A549 (cell line): ENCODE results near the gene TXN2. TPM values are rescaled to one million over a fixed set of nuclear protein-coding genes. Genes with fewer than 3 reads are reported as not detected.
A peak's percentile ranks its signal among the peaks of the same experiment; 100 is the strongest.

ENCODE experiments used
- ATAC-seq, 2 experiments: fragments of 200-7000 bp in 1 of 2; fragments of >200 bp in 1 of 2; cut with Nextera tagmentation in 1 of 2; cut with Tn5 transposase in 1 of 2; 3 replicates each; pipeline versions ENCODE4 v1.8.0 to v1.9.1; 2018 to 2020; ENCODE audit warnings: mild to moderate bottlenecking in 1 of 2, moderate library complexity in 1 of 2
- CTCF ChIA-PET: fragments of 300-600 bp; sonication (Branson Sonifier 250); formaldehyde crosslinking; extraction: SDS; loops from one replicate; lab custom pipeline; 2021; ENCODE audit warnings: antibody characterized with exemption, inconsistent platforms; lab: Yijun Ruan, JAX
- POLR2A ChIA-PET: fragments of 350-600 bp; formaldehyde crosslinking; extraction: SDS; loops from one replicate; lab custom pipeline; 2021; ENCODE audit warnings: antibody characterized with exemption, inconsistent platforms; lab: Yijun Ruan, JAX
- DNase-seq, 2 experiments: peaks; one replicate each; pipeline versions ENCODE4 v3.0.0 to v3.0.0-alpha.2; 2011 to 2016; ENCODE audit warnings: low read depth in 1 of 2, low spot score in 1 of 2
- FAIRE-seq: peaks from 2 replicates; lab custom pipeline; 2011; peaks lifted over from hg19 to GRCh38; lab: Jason Lieb, UNC
- H3K27ac ChIP-seq, 2 experiments: fragments of >200 bp; sonication (Bioruptor Twin); formaldehyde crosslinking; 3 replicates each; pipeline ENCODE4 v1.5.1; 2016 to 2017
- H3K4me1 ChIP-seq: fragments of >200 bp; sonication (Bioruptor Twin); formaldehyde crosslinking; 3 replicates; pipeline ENCODE4 v1.6.1; 2016
- H3K4me2 ChIP-seq: fragments of >200 bp; sonication (Bioruptor Twin); formaldehyde crosslinking; 3 replicates; pipeline ENCODE4 v1.6.1; 2016
- H3K4me3 ChIP-seq: fragments of >200 bp; sonication (Bioruptor Twin); formaldehyde crosslinking; 3 replicates; pipeline ENCODE4 v1.5.1; 2016
- H3K9me3 ChIP-seq: fragments of >200 bp; sonication (Bioruptor Twin); formaldehyde crosslinking; 3 replicates; pipeline ENCODE4 v1.6.1; 2016
- CBX2 ChIP-seq: fragments of 200-600 bp; sonication (generic); IDR thresholded peaks from 2 replicates; pipeline ENCODE4 v1.6.1; 2016; ENCODE audit warnings: low read depth, mild to moderate bottlenecking, borderline replicate concordance
- CEBPB ChIP-seq, 2 experiments: fragments of >200 bp in 1 of 2; sonication (Bioruptor Twin) in 1 of 2; formaldehyde crosslinking in 1 of 2; IDR thresholded peaks; 2 replicates each; pipeline ENCODE4 v1.6.1; 2012 to 2016
- CHD4 ChIP-seq: fragments of 200-600 bp; sonication (generic); IDR thresholded peaks from 2 replicates; pipeline ENCODE4 v1.6.1; 2016; ENCODE audit warnings: antibody characterized with exemption, mild to moderate bottlenecking, borderline replicate concordance
- EHF ChIP-seq: fragments of 250-450 bp; sonication (Bioruptor Pico); IDR thresholded peaks from 2 replicates; pipeline ENCODE4 v1.5.0; 2020; ENCODE audit warnings: mild to moderate bottlenecking
- EHMT2 ChIP-seq: fragments of 200-600 bp; sonication (generic); IDR thresholded peaks from 2 replicates; pipeline ENCODE4 v1.6.1; 2016; ENCODE audit warnings: antibody characterized with exemption, low read depth, mild to moderate bottlenecking, moderate library complexity
- FOSB ChIP-seq: fragments of 250-450 bp; sonication (Bioruptor Pico); IDR thresholded peaks from 2 replicates; pipeline ENCODE4 v1.5.0; 2020; ENCODE audit warnings: mild to moderate bottlenecking, moderate library complexity
- HEYL ChIP-seq: fragments of 250-450 bp; sonication (Bioruptor Pico); IDR thresholded peaks from 2 replicates; pipeline ENCODE4 v1.8.0; 2021; ENCODE audit warnings: mild to moderate bottlenecking, moderate library complexity
- HOXA7 ChIP-seq: fragments of 250-450 bp; sonication (Bioruptor Pico); IDR thresholded peaks from 2 replicates; pipeline ENCODE4 v1.5.0; 2020; ENCODE audit warnings: mild to moderate bottlenecking, moderate library complexity
- HOXB13 ChIP-seq: fragments of 250-450 bp; sonication (Bioruptor Pico); IDR thresholded peaks from 2 replicates; pipeline ENCODE4 v1.5.0; 2020; ENCODE audit warnings: low read depth, mild to moderate bottlenecking, moderate library complexity
- KDM5A ChIP-seq: fragments of 200-600 bp; sonication (generic); IDR thresholded peaks from 2 replicates; pipeline ENCODE4 v1.6.1; 2016; ENCODE audit warnings: antibody characterized with exemption, mild to moderate bottlenecking
- MAZ ChIP-seq: fragments of 150-350 bp; IDR thresholded peaks from 2 replicates; pipeline ENCODE4 v1.6.1; 2014; ENCODE audit warnings: antibody characterized with exemption, low read depth, low read length, borderline replicate concordance
- MYC ChIP-seq: IDR thresholded peaks from 2 replicates; pipeline ENCODE4 v1.6.1; 2012; ENCODE audit warnings: mild to moderate bottlenecking, inconsistent platforms, low read length, improper control_type of control experiment, borderline replicate concordance
- NFE2L2 ChIP-seq: fragments of 150-350 bp; conservative IDR thresholded peaks from 2 replicates; pipeline ENCODE4 v1.6.1; 2014; ENCODE audit warnings: low read length
- POLR2AphosphoS2 ChIP-seq: conservative IDR thresholded peaks from 2 replicates; pipeline ENCODE4 v1.6.1; 2012; ENCODE audit warnings: low read length, improper control_type of control experiment, inconsistent platforms
- RAD21 ChIP-seq, 2 experiments: fragments of >200 bp in 1 of 2; sonication (Bioruptor Twin) in 1 of 2; formaldehyde crosslinking in 1 of 2; IDR thresholded peaks in 1 of 2; conservative IDR thresholded peaks in 1 of 2; 2 replicates in 1 of 2; 3 replicates in 1 of 2; pipeline ENCODE4 v1.6.1; 2012 to 2018; ENCODE audit warnings: inconsistent platforms in 1 of 2
- RCOR1 ChIP-seq: fragments of 150-350 bp; IDR thresholded peaks from 2 replicates; pipeline ENCODE4 v1.6.1; 2014; ENCODE audit warnings: antibody characterized with exemption, low read length, low read depth
- RFX5 ChIP-seq: fragments of 450-650 bp; IDR thresholded peaks from 2 replicates; pipeline ENCODE4 v1.7.1; 2014; ENCODE audit warnings: antibody characterized with exemption, mild to moderate bottlenecking, moderate library complexity
- RNF2 ChIP-seq: fragments of 200-600 bp; sonication (generic); IDR thresholded peaks from 2 replicates; pipeline ENCODE4 v1.6.1; 2016; ENCODE audit warnings: low read depth, mild to moderate bottlenecking, antibody characterized with exemption, moderate library complexity, borderline replicate concordance
- SMC3 ChIP-seq: fragments of >200 bp; sonication (Bioruptor Twin); formaldehyde crosslinking; IDR thresholded peaks from 3 replicates; pipeline ENCODE4 v1.6.1; 2018; ENCODE audit warnings: inconsistent platforms
- SREBF2 ChIP-seq: fragments of 450-650 bp; IDR thresholded peaks from 2 replicates; pipeline ENCODE4 v1.6.1; 2014; ENCODE audit warnings: mild to moderate bottlenecking, moderate library complexity
- TP53 ChIP-seq: fragments of 250-450 bp; sonication (Bioruptor Pico); IDR thresholded peaks from 2 replicates; pipeline ENCODE4 v1.5.0; 2021; ENCODE audit warnings: mild to moderate bottlenecking, moderate library complexity
- ZNF302 ChIP-seq: fragments of 250-450 bp; sonication (Bioruptor Pico); IDR thresholded peaks from 2 replicates; pipeline ENCODE4 v1.9.0; 2021; ENCODE audit warnings: inconsistent platforms, mild to moderate bottlenecking, moderate library complexity
- WGBS: methylation state at CpG from one replicate; pipeline ENCODE4 v1.1.6; 2017; ENCODE audit errors: missing lambda C conversion rate; 5-methylcytosine and 5-hydroxymethylcytosine counted together
- polyA plus RNA-seq, 4 experiments: library from polyadenylated mRNA; depleted of rRNA in 3 of 4; stranded (reverse); fragments of >200 nt; fragmentation: RNase III in 1 of 4; extraction: RNeasy Plus Mini Kit Qiagen cat#74134 plus additional on column Dnase treatment in 1 of 4; gene quantifications; 2 replicates in 3 of 4; 3 replicates in 1 of 4; pipeline ENCODE4 v1.2.3, GENCODE V29; 2011 to 2017
- TF ChIP-seq, protein P1 (sequence below): IDR thresholded peaks from 2 replicates; pipeline ENCODE4 v1.6.1; 2012
- TF ChIP-seq, protein P2 (sequence below): fragments of >200 bp; sonication (Bioruptor Twin); formaldehyde crosslinking; IDR thresholded peaks from 3 replicates; pipeline ENCODE4 v1.5.1; 2016
- TF ChIP-seq, protein P3 (sequence below): IDR thresholded peaks from 2 replicates; pipeline ENCODE4 v1.6.1; 2012; ENCODE audit warnings: low read depth, borderline replicate concordance

The TXN2 gene
- polyA plus RNA-seq, 2 of the 4 experiments (the other 2 are of a cell fraction): 82.2 to 89.6 TPM

DNA sequence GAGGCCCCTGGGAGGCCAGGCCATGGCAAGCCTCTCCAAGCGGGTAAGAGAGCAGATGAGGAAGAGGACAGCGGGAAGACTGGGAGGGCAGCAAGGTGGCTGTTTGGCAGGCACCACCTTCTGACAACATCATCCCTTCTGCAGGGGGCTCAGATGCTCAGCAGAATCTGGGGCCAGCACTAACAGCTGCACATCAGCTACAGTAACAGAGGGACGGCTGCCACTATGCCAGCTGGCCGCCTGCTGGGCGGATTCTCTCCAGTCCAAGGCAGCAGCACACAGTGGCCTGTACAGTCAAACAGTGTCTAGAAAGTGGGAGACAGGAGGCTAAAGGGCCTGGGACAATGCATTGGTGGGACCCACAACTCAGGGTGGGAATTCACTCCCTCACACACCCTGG lies 10.7 kb upstream of the TXN2 start:
- H3K27ac ChIP-seq: no peak overlapping the region
- POLR2A ChIA-PET: interaction anchor here (0.6 to 1.5 kb wide), 2 partner anchors 10 to 33 kb away, joined by 5 to 11 read pairs; partner anchors contain the start of gene TXN2
- H3K4me3 ChIP-seq: no peak overlapping the region
- no peak overlapping the region for H3K4me2 ChIP-seq
- H3K9me3 ChIP-seq: peaks cover 4% of the 10 kb centered on the region
- no peak for ATAC-seq
- CTCF ChIA-PET: no interaction called here
- TF ChIP-seq EHMT2 (no peak), EHF (CRISPR knock-in tag) (no peak), ZNF302 (no peak), POLR2AphosphoS2 (no peak), HEYL (CRISPR knock-in tag) (no peak), NFE2L2 (no peak), FOSB (CRISPR knock-in tag) (no peak), RFX5 (no peak)
- TF ChIP-seq, protein P1, sequence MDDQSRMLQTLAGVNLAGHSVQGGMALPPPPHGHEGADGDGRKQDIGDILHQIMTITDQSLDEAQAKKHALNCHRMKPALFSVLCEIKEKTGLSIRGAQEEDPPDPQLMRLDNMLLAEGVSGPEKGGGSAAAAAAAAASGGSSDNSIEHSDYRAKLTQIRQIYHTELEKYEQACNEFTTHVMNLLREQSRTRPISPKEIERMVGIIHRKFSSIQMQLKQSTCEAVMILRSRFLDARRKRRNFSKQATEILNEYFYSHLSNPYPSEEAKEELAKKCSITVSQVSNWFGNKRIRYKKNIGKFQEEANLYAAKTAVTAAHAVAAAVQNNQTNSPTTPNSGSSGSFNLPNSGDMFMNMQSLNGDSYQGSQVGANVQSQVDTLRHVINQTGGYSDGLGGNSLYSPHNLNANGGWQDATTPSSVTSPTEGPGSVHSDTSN: no peak
- TF ChIP-seq, all 56 proteins: peak for 0
- FAIRE-seq (no peak), DNase-seq (no peak)
- 85% methylated on average over 3 of the region's 5 CpGs for WGBS
- H3K4me1 ChIP-seq: no peaks in the 10 kb centered on the region

DNA sequence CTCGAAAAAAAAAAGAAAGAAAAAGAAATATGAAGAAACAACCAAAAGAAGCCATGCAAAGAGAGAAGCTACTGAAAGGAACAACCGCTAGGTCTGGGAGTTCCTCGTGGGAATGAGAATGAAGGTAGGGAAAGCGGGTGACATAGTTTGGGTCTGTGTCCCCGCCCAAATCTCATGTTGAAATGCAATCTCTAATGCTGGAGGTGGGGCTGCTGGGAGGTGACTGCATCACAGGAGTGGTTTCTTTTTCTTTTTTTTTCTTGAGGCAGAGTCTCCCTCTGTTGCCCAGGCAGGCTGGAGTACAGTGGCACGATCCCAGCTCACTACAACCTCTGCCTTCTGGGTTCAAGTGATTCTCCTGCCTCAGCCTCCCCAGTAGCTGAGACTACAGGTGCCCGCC lies 9.7 kb upstream of the TXN2 start:
- 86% methylated on average over 7 of the region's 7 CpGs for WGBS
- CTCF ChIA-PET: interaction anchor here (0.6 to 1.0 kb wide), 2 partner anchors 15 to 263 kb away, joined by 4 read pairs; no protein-coding TSS in a partner anchor

DNA sequence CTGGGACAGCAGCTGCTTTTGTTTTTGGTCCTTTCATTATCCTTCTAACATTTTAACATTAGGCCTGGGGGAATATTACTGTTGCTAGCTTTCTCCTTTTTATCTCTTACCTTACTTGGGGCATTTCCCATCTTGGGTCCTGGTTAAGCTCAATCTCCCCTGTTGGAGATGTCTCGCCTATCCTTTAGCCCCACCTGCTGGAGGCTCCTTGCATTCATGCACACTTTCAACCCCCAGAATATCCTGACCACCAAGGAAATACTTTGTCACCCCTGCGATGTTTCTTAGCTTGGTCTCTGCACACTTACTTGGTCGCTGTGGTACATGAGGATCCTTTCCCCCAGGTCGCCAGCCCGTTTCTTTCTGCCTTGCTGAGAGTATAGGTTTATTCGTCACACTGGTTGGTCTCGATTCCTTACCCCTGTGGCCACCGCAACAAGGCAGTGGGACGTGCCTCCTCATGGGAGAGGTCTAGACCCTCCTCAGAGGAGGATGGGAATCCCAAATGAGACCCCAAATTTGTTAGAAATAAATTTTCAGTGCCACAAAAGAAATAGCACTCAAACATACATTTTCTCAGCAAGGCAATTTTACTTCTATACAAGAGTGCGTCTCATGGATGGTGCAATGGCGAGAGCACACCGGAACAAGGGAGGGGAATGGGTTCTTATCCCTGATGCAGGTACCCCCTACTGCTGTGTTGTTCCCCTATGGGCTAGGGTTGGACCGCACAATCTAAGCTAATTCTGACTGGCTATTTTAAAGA lies 5.4 kb upstream of the TXN2 start:
- ATAC-seq (no peak), DNase-seq (peak in 1 of 2 experiments; percentile 49), FAIRE-seq (no peak)
- no peaks in the 10 kb centered on the region for H3K4me1 ChIP-seq
- CTCF ChIA-PET: interaction anchor here (0.6 to 1.7 kb wide), 3 partner anchors 10 to 252 kb away, joined by 3 to 6 read pairs (median 4); no protein-coding TSS in a partner anchor
- no peak overlapping the region for H3K4me2 ChIP-seq
- WGBS: 77% methylated on average over 13 of the region's 13 CpGs
- no peak overlapping the region for H3K4me3 ChIP-seq
- H3K27ac ChIP-seq: no peak overlapping the region
- TF ChIP-seq TP53 (CRISPR knock-in tag) (no peak), SMC3 (peak; percentile 14; the same call in 1 of the 3 replicates), RAD21 (conservative IDR thresholded peaks at IDR 0.05 in 1 of 2, IDR thresholded peaks at IDR 0.05 in 1 of 2) (peak in 1 of 2 experiments; percentile 68; a peak in 3 of 5 replicates), RCOR1 (no peak)
- TF ChIP-seq, protein P2, sequence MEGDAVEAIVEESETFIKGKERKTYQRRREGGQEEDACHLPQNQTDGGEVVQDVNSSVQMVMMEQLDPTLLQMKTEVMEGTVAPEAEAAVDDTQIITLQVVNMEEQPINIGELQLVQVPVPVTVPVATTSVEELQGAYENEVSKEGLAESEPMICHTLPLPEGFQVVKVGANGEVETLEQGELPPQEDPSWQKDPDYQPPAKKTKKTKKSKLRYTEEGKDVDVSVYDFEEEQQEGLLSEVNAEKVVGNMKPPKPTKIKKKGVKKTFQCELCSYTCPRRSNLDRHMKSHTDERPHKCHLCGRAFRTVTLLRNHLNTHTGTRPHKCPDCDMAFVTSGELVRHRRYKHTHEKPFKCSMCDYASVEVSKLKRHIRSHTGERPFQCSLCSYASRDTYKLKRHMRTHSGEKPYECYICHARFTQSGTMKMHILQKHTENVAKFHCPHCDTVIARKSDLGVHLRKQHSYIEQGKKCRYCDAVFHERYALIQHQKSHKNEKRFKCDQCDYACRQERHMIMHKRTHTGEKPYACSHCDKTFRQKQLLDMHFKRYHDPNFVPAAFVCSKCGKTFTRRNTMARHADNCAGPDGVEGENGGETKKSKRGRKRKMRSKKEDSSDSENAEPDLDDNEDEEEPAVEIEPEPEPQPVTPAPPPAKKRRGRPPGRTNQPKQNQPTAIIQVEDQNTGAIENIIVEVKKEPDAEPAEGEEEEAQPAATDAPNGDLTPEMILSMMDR: 0 out of 3 replicates have a peak, but pooled peaks have one; percentile 10
- TF ChIP-seq, all 56 proteins: peak for 3
- H3K9me3 ChIP-seq: peaks cover 12% of the 10 kb centered on the region
- POLR2A ChIA-PET: no interaction called here

More for the DNA sequence above, 9.7 kb upstream of the TXN2 start:
- H3K9me3 ChIP-seq: peaks cover 12% of the 10 kb centered on the region
- ATAC-seq: no peak
- TF ChIP-seq CHD4: no peak
- no peak for TF ChIP-seq KDM5A
- no peak for TF ChIP-seq SREBF2
- no peak for TF ChIP-seq HEYL (CRISPR knock-in tag)
- no peak for TF ChIP-seq MYC
- TF ChIP-seq, protein P3, sequence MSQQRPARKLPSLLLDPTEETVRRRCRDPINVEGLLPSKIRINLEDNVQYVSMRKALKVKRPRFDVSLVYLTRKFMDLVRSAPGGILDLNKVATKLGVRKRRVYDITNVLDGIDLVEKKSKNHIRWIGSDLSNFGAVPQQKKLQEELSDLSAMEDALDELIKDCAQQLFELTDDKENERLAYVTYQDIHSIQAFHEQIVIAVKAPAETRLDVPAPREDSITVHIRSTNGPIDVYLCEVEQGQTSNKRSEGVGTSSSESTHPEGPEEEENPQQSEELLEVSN: no peak
- TF ChIP-seq CEBPB (IDR thresholded peaks at IDR 0.05): no peak
- no peak for TF ChIP-seq MAZ
- TF ChIP-seq HOXA7: no peak
- TF ChIP-seq CBX2: no peak
- TF ChIP-seq RNF2: no peak
- no peak for TF ChIP-seq EHF (CRISPR knock-in tag)
- TF ChIP-seq, protein P1: no peak
- TF ChIP-seq SMC3: no peak
- no peak for TF ChIP-seq HOXB13
- TF ChIP-seq, all 56 proteins: peak for 0
- Histone ChIP-seq H3K4me2 (no peak overlapping the region), H3K4me1 (no peaks in the 10 kb centered on the region), H3K27ac (no peak overlapping the region), H3K4me3 (no peak overlapping the region)
- DNase-seq: no peak
- no peak for FAIRE-seq
- POLR2A ChIA-PET: interaction anchor here (1.4 kb wide), 1 partner anchor 16 kb away, joined by 3 read pairs; the partner anchor contains the start of gene FOXRED2
